M059J (cell line): ENCODE data around the gene LACRT. TPM values are rescaled to one million over a fixed set of nuclear protein-coding genes. Genes with fewer than 3 reads are reported as not detected.
"Not testable (repeated sequence)": the region's sequence is repeated elsewhere in the genome, so short reads cannot be mapped to it uniquely, and the experiment has no call there.

Experiments
- DNase-seq: peaks from one replicate; pipeline ENCODE4 v3.0.0-alpha.2; 2012; ENCODE audit warnings: low read depth
- total RNA-seq: library from RNA; depleted of rRNA; stranded (reverse); fragments of >200 nt; shearing (Covaris generic); gene quantifications from 2 replicates; pipeline ENCODE4 v1.2.3, GENCODE V29; 2014

LACRT gene
- total RNA-seq, 1 experiment from 2014 or later, result not detected

- DNase-seq, result not testable (repeated sequence)
Observed at GRCh38 chr12:54639112-54639511, 4.4 kb upstream of the LACRT start.

GRCh38 chr12:54631988-54632728 is 2.5 kb downstream of the LACRT start:
- no peak for DNase-seq

GRCh38 chr12:54631551-54631950 is 3.1 kb downstream of the LACRT start:
- no peak for DNase-seq

- no peak for DNase-seq
Observed at GRCh38 chr12:54629925-54630324, 4.8 kb downstream of the LACRT start.

- no peak for DNase-seq
Observed at GRCh38 chr12:54628186-54628846, 6.4 kb downstream of the LACRT start.

GRCh38 chr12:54627304-54627703 is 7.4 kb downstream of the LACRT start:
- DNase-seq, result no peak

- DNase-seq, result no peak
Observed at GRCh38 chr12:54625598-54625997, 9.1 kb downstream of the LACRT start.

GRCh38 chr12:54624315-54625279 is 10.1 kb downstream of the LACRT start:
- DNase-seq, result no peak

GRCh38 chr12:54622463-54623183 is 12.1 kb downstream of the LACRT start:
- no peak for DNase-seq

- DNase-seq, result no peak
Observed at GRCh38 chr12:54616933-54617680, 17.6 kb downstream of the LACRT start.

- no peak for DNase-seq
Observed at GRCh38 chr12:54612225-54612750, 22.4 kb downstream of the LACRT start.

- no peak for DNase-seq
Observed at GRCh38 chr12:54611715-54612149, 23.0 kb downstream of the LACRT start.

- DNase-seq, result no peak
Observed at GRCh38 chr12:54608769-54609168, 25.9 kb downstream of the LACRT start.

- DNase-seq, result no peak
Observed at GRCh38 chr12:54608156-54608555, 26.5 kb downstream of the LACRT start.

- DNase-seq, result no peak
Observed at GRCh38 chr12:54606556-54606955, 28.1 kb downstream of the LACRT start.

GRCh38 chr12:54605138-54605970 is 29.3 kb downstream of the LACRT start:
- DNase-seq, result no peak

GRCh38 chr12:54604436-54604835 is 30.3 kb downstream of the LACRT start:
- no peak for DNase-seq

GRCh38 chr12:54603872-54604271 is 30.8 kb downstream of the LACRT start:
- DNase-seq, result no peak

- peak; percentile 59 for DNase-seq
Observed at GRCh38 chr12:54603173-54603814, 31.4 kb downstream of the LACRT start.
